OCI-M1 (cell line): ENCODE results near the gene RDH5.

Experiments used
- DNase-seq: peaks from one replicate; lab custom pipeline; 2025; lab: John Stamatoyannopoulos, UW

Gene RDH5

GRCh38 chr12:55712700-55713415, 7.3 kb upstream of the RDH5 start:
- no peak for DNase-seq

- DNase-seq = no peak
Measured at GRCh38 chr12:55713721-55714120, 6.5 kb upstream of the RDH5 start.

DNA sequence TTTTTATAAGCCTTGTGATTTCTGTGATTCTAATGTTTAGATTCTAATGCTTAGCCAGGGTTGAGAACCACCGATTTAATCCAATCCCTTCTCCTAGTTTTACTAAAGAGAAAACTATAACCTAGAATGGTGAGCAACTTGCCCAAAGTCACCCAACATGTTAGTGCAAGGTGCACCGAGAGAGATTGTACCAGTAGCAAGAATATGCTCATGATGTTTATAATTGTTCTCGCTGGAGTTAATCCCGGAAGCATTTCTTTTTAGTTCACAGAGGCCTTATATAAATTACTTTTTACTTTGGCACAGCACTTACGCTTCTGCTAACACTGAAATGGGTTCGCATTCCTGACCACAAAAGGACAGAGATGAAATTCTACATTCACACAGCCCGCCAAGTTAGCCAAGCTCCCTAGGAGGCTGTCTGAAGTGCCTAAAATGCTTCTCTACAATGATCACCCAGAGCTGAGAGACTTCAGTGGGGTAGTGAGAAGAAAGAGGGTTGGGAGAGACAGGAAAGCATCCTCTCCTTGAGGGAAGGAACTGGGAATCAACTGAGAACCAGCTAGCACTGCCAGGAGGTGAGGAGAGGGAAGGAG, 4.9 kb upstream of the RDH5 start:
- DNase-seq = no peak

GRCh38 chr12:55715833-55716581, 4.2 kb upstream of the RDH5 start, which contains the start of gene BLOC1S1:
TSS of gene BLOC1S1 (plus strand) at chr12:55716046. CDS start at chr12:55716052, 6 bp downstream.
- DNase-seq = peak; percentile 95

GRCh38 chr12:55716582-55716957, 3.6 kb upstream of the RDH5 start:
- no peak for DNase-seq

GRCh38 chr12:55717011-55718007, 2.9 kb upstream of the RDH5 start:
- DNase-seq = no peak

- DNase-seq = no peak
Measured at GRCh38 chr12:55718015-55718414, 2.2 kb upstream of the RDH5 start.

DNA sequence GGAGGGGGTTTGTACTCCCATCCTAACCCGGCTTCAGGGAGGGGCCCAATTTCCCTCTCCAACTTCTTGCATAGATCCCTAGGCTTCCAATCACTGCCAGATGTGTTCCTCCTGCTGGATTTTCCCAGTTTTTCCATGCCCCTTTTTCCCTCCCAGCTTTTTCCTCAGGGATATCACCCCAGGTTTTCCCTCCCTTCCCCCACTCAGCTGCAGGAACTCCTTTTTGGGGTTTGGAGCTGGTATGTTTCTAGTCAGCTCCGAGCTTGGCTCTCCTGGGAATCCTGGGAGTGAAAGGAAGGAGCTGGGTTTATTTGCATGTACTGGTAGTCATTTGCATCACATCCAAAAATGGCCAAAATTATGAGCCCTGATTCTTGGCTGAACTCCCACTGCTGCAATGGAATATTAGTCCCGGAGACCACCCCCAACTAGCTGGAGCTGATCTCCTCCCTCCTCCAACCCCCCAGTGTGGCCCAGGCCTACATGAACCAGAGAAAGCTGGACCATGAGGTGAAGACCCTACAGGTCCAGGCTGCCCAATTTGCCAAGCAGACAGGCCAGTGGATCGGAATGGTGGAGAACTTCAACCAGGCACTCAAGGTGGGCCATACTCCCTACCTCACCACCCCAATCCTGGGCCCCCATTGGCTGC, 1.4 kb upstream of the RDH5 start:
- no peak for DNase-seq

- DNase-seq = no peak
Measured at GRCh38 chr12:55719371-55719770, 822 bp upstream of the RDH5 start.

GRCh38 chr12:55720894-55721444, 776 bp downstream of the RDH5 start:
- peak; percentile 64 for DNase-seq

GRCh38 chr12:55721601-55722213, 1.5 kb downstream of the RDH5 start:
- no peak for DNase-seq

DNA sequence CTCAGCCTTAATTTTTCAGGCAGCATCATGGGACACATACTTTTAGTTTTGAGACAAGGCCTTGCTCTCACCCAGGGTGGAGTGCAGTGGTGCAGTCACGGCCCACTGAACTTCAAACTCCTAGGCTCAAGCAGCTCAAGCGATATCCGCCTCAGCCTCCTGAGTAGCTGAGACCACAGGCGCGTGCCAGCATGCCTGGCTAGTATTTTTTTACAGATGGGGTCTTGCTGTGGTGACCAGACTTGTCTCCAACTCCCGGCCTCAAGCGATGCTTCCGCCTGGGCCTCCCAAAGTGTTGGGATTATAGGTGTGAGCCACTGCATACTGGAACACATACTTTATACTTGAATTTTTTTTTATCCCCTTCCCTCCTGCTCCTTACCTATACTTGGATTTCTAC, 2.8 kb downstream of the RDH5 start:
- DNase-seq = no peak

- DNase-seq = no peak
Measured at GRCh38 chr12:55723516-55724225, 3.5 kb downstream of the RDH5 start.

GRCh38 chr12:55724226-55724939, 4.2 kb downstream of the RDH5 start:
- DNase-seq = peak; percentile 81

- no peak for DNase-seq
Measured at GRCh38 chr12:55724940-55725309, 4.7 kb downstream of the RDH5 start.

GRCh38 chr12:55725556-55725955, 5.4 kb downstream of the RDH5 start:
- DNase-seq = no peak

GRCh38 chr12:55726971-55727370, 6.8 kb downstream of the RDH5 start:
- DNase-seq = no peak

- DNase-seq = peak; percentile 90
Measured at GRCh38 chr12:55727643-55728185, 7.5 kb downstream of the RDH5 start.
